Activated CD8-positive, alpha-beta T cell treated with anti-CD3 and anti-CD28 coated beads for 36 hours (primary cell): ENCODE data around the gene WNT10A. TPM values are rescaled to one million over a fixed set of nuclear protein-coding genes. Genes with fewer than 3 reads are reported as not detected.

Experiments used
- ATAC-seq: fragments of 200-7000 bp; cut with Tn5 transposase; one replicate; pipeline ENCODE4 v1.10.0; 2021; ENCODE audit warnings: mild to moderate bottlenecking, moderate library complexity
- CTCF ChIA-PET: fragments of 350-600 bp; sonication (Branson Sonifier 250); formaldehyde crosslinking; loops from one replicate; lab custom pipeline; 2021; ENCODE audit warnings: antibody characterized with exemption; lab: Charles Lee
- POLR2A ChIA-PET: fragments of 350-600 bp; sonication (Branson Sonifier 250); formaldehyde crosslinking; loops from one replicate; lab custom pipeline; 2021; ENCODE audit warnings: antibody characterized with exemption; lab: Charles Lee
- DNase-seq: peaks from one replicate; pipeline ENCODE4 v3.0.0-alpha.2; 2020
- H3K27ac Mint-ChIP-seq: one replicate; pipeline ENCODE4 v1.8.0; 2021; ENCODE audit warnings: mild to moderate bottlenecking, mixed read lengths
- H3K27me3 Mint-ChIP-seq: one replicate; pipeline ENCODE4 v1.8.0; 2021; ENCODE audit warnings: mixed read lengths
- H3K36me3 Mint-ChIP-seq: one replicate; pipeline ENCODE4 v1.8.0; 2021; ENCODE audit warnings: low read depth, mixed read lengths
- H3K4me1 Mint-ChIP-seq: one replicate; pipeline ENCODE4 v1.8.0; 2021; ENCODE audit warnings: low read depth, mixed read lengths
- H3K4me3 Mint-ChIP-seq: one replicate; pipeline ENCODE4 v1.8.0; 2021; ENCODE audit warnings: mild to moderate bottlenecking, moderate library complexity, mixed read lengths
- H3K9me3 Mint-ChIP-seq: one replicate; pipeline ENCODE4 v1.8.0; 2021; ENCODE audit warnings: mixed read lengths
- intact Hi-C: fragments of 100-400 bp; cut with micrococcal nuclease; formaldehyde crosslinking; loops from one replicate; pipeline ENCODE4 v1.10.0; 2022
- total RNA-seq, 2 experiments: library from RNA; stranded (reverse); gene quantifications; one replicate each; pipeline ENCODE4 v1.2.3, GENCODE V29; 2021
- TF ChIP-seq, protein P1 (sequence below): fragments of 200-600 bp; IDR thresholded peaks from one replicate; pipeline ENCODE4 v1.8.0; 2022; ENCODE audit warnings: antibody characterized with exemption, mild to moderate bottlenecking

Gene WNT10A
- total RNA-seq, 2 experiments from 2014 or later, result 27.9 to 29.2 TPM

- H3K27ac Mint-ChIP-seq, result no peak overlapping the region
- H3K36me3 Mint-ChIP-seq, result peaks cover 2% of the 10 kb centered on the region
- no peak overlapping the region for H3K4me3 Mint-ChIP-seq
- H3K27me3 Mint-ChIP-seq, result peaks cover 36% of the 10 kb centered on the region
- ChIA-PET POLR2A (interaction anchor here (1.7 to 9.6 kb wide), 2 partner anchors 9 to 21 kb away, joined by 4 to 284 read pairs; partner anchors contain the start of gene WNT10A), CTCF (interaction anchor here (0.7 to 16.7 kb wide), 15 partner anchors 9 to 103 kb away, joined by 3 to 1101 read pairs (median 6); partner anchors contain the start of genes WNT10A and WNT6)
- no peak for ATAC-seq
- H3K4me1 Mint-ChIP-seq, result peaks cover 35% of the 10 kb centered on the region
- DNase-seq, result no peak
- no peaks in the 10 kb centered on the region for H3K9me3 Mint-ChIP-seq
- intact Hi-C loops, result no loop called here
- TF ChIP-seq, protein P1, sequence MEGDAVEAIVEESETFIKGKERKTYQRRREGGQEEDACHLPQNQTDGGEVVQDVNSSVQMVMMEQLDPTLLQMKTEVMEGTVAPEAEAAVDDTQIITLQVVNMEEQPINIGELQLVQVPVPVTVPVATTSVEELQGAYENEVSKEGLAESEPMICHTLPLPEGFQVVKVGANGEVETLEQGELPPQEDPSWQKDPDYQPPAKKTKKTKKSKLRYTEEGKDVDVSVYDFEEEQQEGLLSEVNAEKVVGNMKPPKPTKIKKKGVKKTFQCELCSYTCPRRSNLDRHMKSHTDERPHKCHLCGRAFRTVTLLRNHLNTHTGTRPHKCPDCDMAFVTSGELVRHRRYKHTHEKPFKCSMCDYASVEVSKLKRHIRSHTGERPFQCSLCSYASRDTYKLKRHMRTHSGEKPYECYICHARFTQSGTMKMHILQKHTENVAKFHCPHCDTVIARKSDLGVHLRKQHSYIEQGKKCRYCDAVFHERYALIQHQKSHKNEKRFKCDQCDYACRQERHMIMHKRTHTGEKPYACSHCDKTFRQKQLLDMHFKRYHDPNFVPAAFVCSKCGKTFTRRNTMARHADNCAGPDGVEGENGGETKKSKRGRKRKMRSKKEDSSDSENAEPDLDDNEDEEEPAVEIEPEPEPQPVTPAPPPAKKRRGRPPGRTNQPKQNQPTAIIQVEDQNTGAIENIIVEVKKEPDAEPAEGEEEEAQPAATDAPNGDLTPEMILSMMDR, result no peak
Measured at GRCh38 chr2:218899147-218899546, 18.5 kb downstream of the WNT10A start.

DNA sequence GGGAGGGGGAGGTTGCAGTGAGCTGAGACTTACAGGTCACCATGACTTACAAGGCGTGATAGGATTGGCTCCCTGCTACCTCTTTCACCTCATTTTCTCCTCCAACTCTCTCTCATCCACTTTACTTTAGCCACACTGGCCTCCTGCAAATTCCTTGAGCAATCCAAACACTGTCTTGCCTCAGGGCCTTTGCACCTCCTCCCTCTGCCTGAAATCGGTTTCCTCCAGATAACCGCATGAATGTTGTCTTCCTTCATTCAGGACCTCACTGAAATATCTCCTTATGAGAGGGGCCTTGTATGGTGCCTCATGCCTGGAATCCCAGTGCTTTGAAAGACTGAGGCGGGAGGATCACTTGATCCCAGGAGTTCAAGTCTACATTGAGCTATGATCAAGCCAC is 21.8 kb downstream of the WNT10A start:
- peaks cover 50% of the 10 kb centered on the region for H3K27me3 Mint-ChIP-seq
- CTCF ChIA-PET, result interaction anchor here (1.1 to 8.4 kb wide), 4 partner anchors 25 to 78 kb away, joined by 3 to 97 read pairs (median 4); partner anchors contain the start of gene WNT10A

DNA sequence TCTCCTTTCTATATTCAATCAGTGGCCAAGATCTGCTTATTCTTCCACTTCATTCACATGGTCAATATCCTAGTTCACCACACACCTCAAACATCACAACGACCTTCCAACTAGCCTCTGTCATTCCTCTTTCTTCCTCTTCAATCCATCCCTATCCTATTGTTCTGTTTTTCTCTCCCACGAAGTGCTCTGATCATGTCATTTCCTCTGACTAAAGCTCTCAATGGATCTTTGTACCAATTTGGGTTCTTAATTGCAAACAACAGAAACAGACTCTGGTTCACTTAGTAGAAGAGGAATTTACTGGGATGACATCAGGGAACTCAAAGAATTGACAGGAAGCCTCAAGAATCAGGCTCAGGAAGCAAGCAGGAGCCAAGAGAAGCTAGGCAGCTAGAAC is 23.5 kb downstream of the WNT10A start:
- Mint-ChIP-seq H3K36me3 (no peaks in the 10 kb centered on the region), H3K4me3 (no peak overlapping the region), H3K9me3 (no peaks in the 10 kb centered on the region), H3K27ac (no peak overlapping the region), H3K27me3 (peaks cover 39% of the 10 kb centered on the region), H3K4me1 (peaks cover 4% of the 10 kb centered on the region)
- TF ChIP-seq, protein P1, result no peak
- no peak for ATAC-seq
- DNase-seq, result no peak
- POLR2A ChIA-PET, result interaction anchor here (1.4 kb wide), 1 partner anchor 28 kb away, joined by 4 read pairs; no protein-coding TSS in a partner anchor
- CTCF ChIA-PET, result interaction anchor here (0.7 to 8.4 kb wide), 7 partner anchors 12 to 153 kb away, joined by 3 to 97 read pairs (median 3); partner anchors contain the start of gene WNT10A
- intact Hi-C loops, result no loop called here

More for the DNA sequence above, 21.8 kb downstream of the WNT10A start:
- Mint-ChIP-seq H3K4me3 (no peak overlapping the region), H3K36me3 (no peaks in the 10 kb centered on the region), H3K27ac (no peak overlapping the region), H3K9me3 (no peaks in the 10 kb centered on the region), H3K4me1 (peaks cover 11% of the 10 kb centered on the region)
- intact Hi-C loops, result no loop called here
- no peak for ATAC-seq
- TF ChIP-seq, protein P1, result no peak
- POLR2A ChIA-PET, result no interaction called here
- DNase-seq, result no peak

GRCh38 chr2:218908721-218909619 is 28.3 kb downstream of the WNT10A start:
- ChIA-PET POLR2A (interaction anchor here (0.8 to 2.2 kb wide), 4 partner anchors 9 to 33 kb away, joined by 4 to 11 read pairs (median 6); no protein-coding TSS in a partner anchor), CTCF (interaction anchor here (0.9 to 8.4 kb wide), 9 partner anchors 10 to 251 kb away, joined by 3 to 97 read pairs (median 3); partner anchors contain the start of gene WNT10A)
- Mint-ChIP-seq H3K4me3 (peak overlapping the region; percentile 87), H3K27me3 (peaks cover 17% of the 10 kb centered on the region), H3K36me3 (no peaks in the 10 kb centered on the region), H3K27ac (peak overlapping the region; percentile 88), H3K4me1 (peaks cover 9% of the 10 kb centered on the region), H3K9me3 (no peaks in the 10 kb centered on the region)
- TF ChIP-seq, protein P1, result no peak
- DNase-seq, result peak; percentile 97
- intact Hi-C loops, result loop anchor here (5.0 kb wide), 1 partner anchor 42 kb away; no protein-coding TSS in a partner anchor
- ATAC-seq, result peak; percentile 97
